ENCODE data around the gene TTL. TPM values are rescaled to one million over a fixed set of nuclear protein-coding genes. Genes with fewer than 3 reads are reported as not detected.

TTL gene
- total and polyA plus RNA-seq, 2 of the 13 experiments (the other 11 are each of a cell fraction or from before 2014, with no cell fraction given) = 19.0 to 59.8 TPM

- TF ChIP-seq REL (CRISPR knock-in tag; conservative IDR thresholded peaks at IDR 0.05) (no peak), FOXO1 (CRISPR knock-in tag; IDR thresholded peaks at IDR 0.05) (peak; percentile 69), SNAPC2 (CRISPR knock-in tag; IDR thresholded peaks at IDR 0.05) (peak; percentile 67; the same call in 1 of the 2 replicates), ELF4 (CRISPR knock-in tag; IDR thresholded peaks at IDR 0.05; ENCODE audit: borderline replicate concordance) (peak; percentile 39; the same call in 1 of the 2 replicates), ZUFSP (CRISPR knock-in tag; IDR thresholded peaks at IDR 0.05; ENCODE audit: borderline replicate concordance) (no peak), YEATS4 (CRISPR knock-in tag; IDR thresholded peaks at IDR 0.05; ENCODE audit: borderline replicate concordance) (peak; percentile 100), ZNF724P (CRISPR knock-in tag; IDR thresholded peaks at IDR 0.05; ENCODE audit: borderline replicate concordance) (peak; percentile 87; the same call in 1 of the 2 replicates), MAF1 (CRISPR knock-in tag; IDR thresholded peaks at IDR 0.05; ENCODE audit: borderline replicate concordance) (peak; percentile 89; the same call in 1 of the 2 replicates), MAZ (IDR thresholded peaks at IDR 0.05; ENCODE audit: borderline replicate concordance, low read depth, low read length) (0 out of 2 replicates have a peak, but pooled peaks have one; percentile 38), MAZ (CRISPR knock-in tag; IDR thresholded peaks at IDR 0.05; ENCODE audit: low read depth) (peak; percentile 75; the same call in 1 of the 2 replicates), ZNF30 (CRISPR knock-in tag; IDR thresholded peaks at IDR 0.05) (peak; percentile 87), ZNF672 (CRISPR knock-in tag; IDR thresholded peaks at IDR 0.05) (no peak), ZSCAN12 (CRISPR knock-in tag; IDR thresholded peaks at IDR 0.05) (0 out of 2 replicates have a peak, but pooled peaks have one; percentile 32), ZSCAN25 (CRISPR knock-in tag; IDR thresholded peaks at IDR 0.05) (peak; percentile 34; the same call in 1 of the 2 replicates), KLF11 (CRISPR knock-in tag; IDR thresholded peaks at IDR 0.05) (no peak), BCL6 (CRISPR knock-in tag; IDR thresholded peaks at IDR 0.05) (no peak; the same call in 1 of the 2 replicates), ZNF629 (CRISPR knock-in tag; conservative IDR thresholded peaks at IDR 0.05) (peak; percentile 60), RFXAP (CRISPR knock-in tag; IDR thresholded peaks at IDR 0.05; ENCODE audit: borderline replicate concordance) (peak; percentile 91; the same call in 1 of the 2 replicates), ZSCAN20 (CRISPR knock-in tag; IDR thresholded peaks at IDR 0.05; ENCODE audit: borderline replicate concordance) (peak; percentile 94; the same call in 1 of the 2 replicates), ZNF317 (CRISPR knock-in tag; IDR thresholded peaks at IDR 0.05) (peak; percentile 92), TFDP2 (CRISPR knock-in tag; IDR thresholded peaks at IDR 0.05) (peak; percentile 75; the same call in 1 of the 2 replicates), ZNF670 (CRISPR knock-in tag; IDR thresholded peaks at IDR 0.05; ENCODE audit: borderline replicate concordance) (no peak)
- TF ChIP-seq, protein P1, sequence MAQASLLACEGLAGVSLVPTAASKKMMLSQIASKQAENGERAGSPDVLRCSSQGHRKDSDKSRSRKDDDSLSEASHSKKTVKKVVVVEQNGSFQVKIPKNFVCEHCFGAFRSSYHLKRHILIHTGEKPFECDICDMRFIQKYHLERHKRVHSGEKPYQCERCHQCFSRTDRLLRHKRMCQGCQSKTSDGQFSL (CRISPR knock-in tag; IDR thresholded peaks at IDR 0.05) = peak; percentile 82; the same call in 1 of the 2 replicates
- TF ChIP-seq, protein P2, sequence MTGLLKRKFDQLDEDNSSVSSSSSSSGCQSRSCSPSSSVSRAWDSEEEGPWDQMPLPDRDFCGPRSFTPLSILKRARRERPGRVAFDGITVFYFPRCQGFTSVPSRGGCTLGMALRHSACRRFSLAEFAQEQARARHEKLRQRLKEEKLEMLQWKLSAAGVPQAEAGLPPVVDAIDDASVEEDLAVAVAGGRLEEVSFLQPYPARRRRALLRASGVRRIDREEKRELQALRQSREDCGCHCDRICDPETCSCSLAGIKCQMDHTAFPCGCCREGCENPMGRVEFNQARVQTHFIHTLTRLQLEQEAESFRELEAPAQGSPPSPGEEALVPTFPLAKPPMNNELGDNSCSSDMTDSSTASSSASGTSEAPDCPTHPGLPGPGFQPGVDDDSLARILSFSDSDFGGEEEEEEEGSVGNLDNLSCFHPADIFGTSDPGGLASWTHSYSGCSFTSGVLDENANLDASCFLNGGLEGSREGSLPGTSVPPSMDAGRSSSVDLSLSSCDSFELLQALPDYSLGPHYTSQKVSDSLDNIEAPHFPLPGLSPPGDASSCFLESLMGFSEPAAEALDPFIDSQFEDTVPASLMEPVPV (CRISPR knock-in tag; IDR thresholded peaks at IDR 0.05) = peak; percentile 98
Observed at GRCh38 chr2:112542123-112542983, 60.4 kb downstream of the TTL start, which contains the start of gene POLR1B (continued).
